Sciatic nerve (tissue), 2 donors: ENCODE measurements around the gene RAB30. TPM values are rescaled to one million over a fixed set of nuclear protein-coding genes. Genes with fewer than 3 reads are reported as not detected.

Experiments
- ATAC-seq: fragments of 200-7000 bp; cut with Tn5 transposase; one replicate; pipeline ENCODE4 v1.9.1; 2020; ENCODE audit warnings: mild to moderate bottlenecking, moderate library complexity
- DNase-seq: peaks from one replicate; pipeline ENCODE4 v3.0.0-alpha.2; 2020; ENCODE audit warnings: low spot score
- intact Hi-C: fragments of 100-400 bp; cut with DNase I; formaldehyde crosslinking; loops from one replicate; pipeline ENCODE4 v1.14.2; 2022
- total RNA-seq: library from RNA; stranded (reverse); fragmentation: NEBNext Ultra II Directional; extraction: Animal tissue kit (Norgen Biotek cat#: 25700); gene quantifications from one replicate; pipeline ENCODE4 v1.2.1, GENCODE V29; 2021
- donor health status: DM: no; HTN: no; CAD: no.
- donor health status: DM: no; HTN: no; CAD: no.

The RAB30 gene
- total RNA-seq, 1 donor from 2014 or later = 57.1 TPM

DNA sequence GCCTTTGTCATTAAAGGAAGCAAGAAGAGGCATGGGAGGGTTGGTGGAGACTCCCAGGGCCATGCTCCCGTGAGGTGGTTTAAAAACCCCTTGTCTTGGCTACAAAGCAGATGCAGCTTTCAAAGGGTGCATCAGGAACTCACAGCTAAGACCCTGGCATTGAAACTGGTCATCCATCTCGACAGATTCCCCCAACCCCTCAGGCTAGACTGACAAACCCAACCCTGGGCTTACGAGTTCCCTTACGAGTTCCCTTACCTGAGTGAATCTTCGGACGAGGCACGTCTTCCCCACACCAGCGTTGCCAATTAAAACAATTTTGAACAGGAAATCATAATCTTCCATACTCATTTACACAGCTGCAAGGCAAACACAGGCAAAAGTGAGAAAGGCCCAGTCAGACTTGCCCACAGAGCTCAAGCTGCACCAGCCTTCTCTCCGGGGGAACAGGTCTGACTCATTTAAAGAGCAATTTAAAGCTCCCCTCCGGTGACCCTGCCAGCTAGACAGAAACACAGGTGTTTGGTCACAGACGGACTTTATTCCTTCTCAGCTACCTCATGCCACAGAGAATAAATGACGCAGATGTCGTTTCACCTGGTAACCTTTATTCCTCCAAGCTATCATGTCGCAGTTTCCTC lies 74.6 kb downstream of the RAB30 start:
- intact Hi-C loops = no loop called here
- DNase-seq (no peak), ATAC-seq (no peak)

DNA sequence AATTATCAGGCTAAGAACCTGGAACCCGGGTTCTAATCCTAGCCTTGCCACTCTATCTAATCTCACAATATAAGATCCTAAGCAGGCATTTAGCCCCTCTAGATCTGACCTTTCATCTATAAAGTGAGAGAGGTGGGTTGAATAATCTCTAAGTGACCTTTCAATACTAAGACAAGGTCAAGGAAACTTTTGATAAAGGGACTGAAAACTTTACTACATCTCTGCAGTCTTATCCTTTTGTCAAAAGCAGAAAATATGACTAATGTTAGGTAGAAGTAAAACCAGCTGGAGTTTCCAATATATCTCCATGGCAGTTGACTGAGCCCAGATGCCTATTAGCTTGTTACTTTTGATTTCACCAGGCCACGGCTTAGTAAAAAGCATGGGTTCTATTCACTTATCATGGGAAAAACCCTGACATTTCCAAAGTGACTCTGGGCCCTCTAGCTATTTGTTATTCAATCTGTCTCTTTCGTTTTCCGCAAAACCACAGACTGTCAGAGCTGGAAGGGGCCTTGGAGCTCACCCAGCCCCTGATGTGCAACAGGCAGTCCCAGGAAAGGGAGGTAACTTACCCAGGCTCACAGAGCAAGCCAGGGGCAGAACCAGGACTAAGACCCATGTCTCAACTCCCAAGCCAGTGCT lies 75.8 kb downstream of the RAB30 start:
- no peak for DNase-seq
- intact Hi-C loops = no loop called here
- peak; percentile 72 for ATAC-seq

DNA sequence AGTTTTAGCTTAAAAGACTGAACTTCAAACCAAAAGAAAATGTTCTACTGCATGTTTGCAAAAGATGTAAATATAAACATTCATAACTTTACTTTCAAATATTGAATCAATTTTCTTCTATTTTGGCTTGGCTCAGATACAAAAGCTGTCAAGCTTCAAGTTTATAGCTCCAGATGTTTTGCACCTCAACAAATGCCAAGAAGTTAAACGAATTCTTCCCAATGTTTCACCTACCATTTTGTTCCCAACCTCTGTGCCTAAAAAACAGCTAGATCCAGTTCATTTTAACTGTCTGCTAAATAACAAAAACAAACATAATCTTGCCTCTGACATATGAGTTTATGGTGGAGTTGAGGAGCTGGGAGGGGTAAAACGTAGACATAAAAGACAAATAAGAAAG lies 76.5 kb downstream of the RAB30 start:
- ATAC-seq (no peak), DNase-seq (no peak)
- intact Hi-C loops = no loop called here

DNA sequence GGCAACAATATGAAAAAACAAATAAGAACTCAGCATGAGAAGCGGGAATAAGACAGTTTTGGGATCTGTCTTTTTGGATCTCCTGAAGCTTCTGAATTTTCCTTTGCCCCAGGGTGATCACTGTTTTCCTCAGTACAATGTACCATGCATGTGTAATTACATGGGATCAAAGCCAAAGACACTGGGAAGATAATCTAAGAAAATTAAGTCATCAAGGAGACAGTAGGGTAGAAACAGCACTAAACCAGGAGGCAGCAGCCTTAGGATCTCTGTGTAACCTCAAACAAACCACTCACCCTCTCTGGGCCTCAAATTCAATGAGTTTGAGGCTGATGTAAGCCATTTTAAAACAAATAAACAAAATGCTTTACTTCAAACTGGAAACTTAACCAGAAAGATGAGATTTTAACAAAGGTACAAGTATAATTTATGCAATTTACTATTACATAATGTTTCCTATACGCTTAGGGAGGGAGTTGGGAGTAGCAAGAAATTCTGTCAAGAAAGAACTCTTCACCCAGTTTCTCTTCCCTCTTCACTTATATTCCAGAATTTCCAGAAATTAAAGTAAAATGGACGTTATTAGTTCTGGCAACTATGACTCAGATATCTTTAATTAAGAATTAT lies 77.0 kb downstream of the RAB30 start:
- intact Hi-C loops = no loop called here
- ATAC-seq (no peak), DNase-seq (no peak)

DNA sequence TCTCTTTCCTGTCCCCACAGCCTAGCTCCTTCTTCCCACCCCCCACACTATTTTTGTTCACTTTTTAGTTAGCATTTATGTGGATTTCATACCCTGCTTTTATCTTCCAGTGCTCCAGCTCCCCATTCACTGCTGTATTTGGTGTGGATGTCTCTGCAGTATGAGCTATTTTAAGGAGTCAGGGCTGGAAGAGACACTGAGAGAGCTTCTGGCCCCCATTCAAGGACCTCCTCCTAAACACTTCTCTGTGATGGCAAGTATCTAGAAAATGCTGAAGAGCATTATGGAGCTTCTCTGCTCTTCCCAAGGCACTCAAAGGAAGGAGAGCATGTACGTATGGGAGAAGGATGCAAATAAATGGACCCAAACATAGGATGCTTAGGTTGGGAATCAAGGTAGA lies 79.5 kb downstream of the RAB30 start:
- ATAC-seq (no peak), DNase-seq (no peak)
- intact Hi-C loops = no loop called here

DNA sequence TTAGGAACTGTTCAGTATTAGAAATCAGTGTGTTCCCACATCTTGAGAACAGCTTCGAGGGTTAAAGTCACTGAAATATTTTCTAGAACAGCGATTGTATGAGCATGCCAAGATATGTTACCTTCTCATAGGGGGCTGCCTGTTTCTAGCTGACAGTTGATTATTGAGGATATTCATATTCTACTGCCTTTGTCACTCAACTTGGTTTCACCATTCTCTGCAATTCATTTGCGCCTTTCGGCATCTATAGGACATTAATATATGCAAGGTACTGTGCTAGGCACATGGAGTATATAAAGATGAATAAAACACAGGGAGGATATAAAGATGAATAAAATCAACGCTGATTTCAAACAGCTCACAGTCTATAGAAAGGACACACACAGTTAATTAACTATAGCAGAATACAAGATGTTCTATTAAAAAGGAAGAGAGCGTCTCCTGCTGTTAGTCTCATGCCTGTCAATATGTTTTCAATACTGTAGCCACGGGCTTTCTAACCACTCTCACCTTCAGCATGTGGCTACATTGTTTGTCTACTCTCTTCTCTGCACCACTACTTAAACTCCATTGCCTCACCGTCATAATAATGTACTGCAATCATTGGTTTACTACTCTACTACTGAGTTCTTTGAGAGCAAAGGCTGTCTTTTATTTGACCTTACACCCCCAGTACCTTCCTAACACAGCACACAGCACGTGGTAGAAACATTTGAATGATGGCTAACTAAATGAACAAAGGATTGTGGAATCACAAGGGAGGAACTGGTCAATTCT lies 81.9 kb downstream of the RAB30 start:
- intact Hi-C loops = no loop called here
- no peak for DNase-seq
- peak; percentile 19 for ATAC-seq

DNA sequence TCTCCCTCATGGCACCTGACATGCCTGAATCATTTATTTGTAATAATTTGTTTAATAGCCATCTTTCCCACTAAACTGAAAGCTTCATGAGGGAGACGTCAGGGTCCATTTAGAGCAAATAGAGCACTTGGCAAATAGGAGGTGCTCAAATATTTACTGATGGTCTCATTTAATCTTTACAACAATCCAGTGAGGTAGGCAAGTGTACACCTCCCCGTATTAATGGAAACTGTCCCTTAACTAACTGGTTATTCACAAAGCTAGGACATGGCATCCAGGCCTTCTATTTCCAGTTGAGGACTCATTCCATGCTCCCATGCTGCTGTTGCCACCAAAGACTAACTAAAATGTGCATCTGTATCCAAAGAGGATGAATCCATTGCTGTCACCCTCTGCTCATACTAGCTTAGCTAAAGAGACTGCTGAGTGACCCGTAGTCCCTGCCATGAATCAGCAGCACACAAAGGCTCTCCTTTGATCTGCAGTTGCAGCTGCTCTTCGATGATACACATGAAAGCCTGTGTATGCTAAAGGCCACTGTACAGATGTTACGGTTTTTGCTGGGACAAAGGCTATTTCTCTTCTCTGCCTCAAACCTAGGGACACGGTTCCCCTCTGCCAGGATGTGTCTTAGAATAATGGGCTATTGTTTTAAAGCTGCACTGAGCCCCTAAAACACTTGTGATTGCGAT lies 82.6 kb downstream of the RAB30 start:
- intact Hi-C loops = no loop called here
- peak; percentile 82 for ATAC-seq

DNA sequence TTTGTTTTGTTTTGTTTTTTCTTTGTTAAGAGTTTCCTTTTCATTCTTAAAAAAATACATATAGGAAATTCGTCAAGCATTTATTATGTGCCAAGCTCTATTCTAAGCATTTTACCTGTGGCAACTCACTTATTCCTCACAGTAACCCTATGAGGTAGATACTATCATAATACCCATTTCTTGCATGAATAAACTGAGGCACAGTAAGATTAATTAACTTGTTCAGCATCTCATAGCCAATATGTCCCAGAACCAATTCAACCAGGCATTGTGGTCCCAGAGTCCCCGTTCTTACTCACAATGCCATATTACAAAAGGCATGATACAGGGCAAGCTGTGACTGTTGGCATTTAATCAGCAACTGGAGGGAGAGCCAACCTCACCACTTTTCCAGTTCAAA lies 83.7 kb downstream of the RAB30 start:
- DNase-seq (no peak), ATAC-seq (no peak)
- intact Hi-C loops = no loop called here

More for the DNA sequence above, 82.6 kb downstream of the RAB30 start:
- no peak for DNase-seq

DNA sequence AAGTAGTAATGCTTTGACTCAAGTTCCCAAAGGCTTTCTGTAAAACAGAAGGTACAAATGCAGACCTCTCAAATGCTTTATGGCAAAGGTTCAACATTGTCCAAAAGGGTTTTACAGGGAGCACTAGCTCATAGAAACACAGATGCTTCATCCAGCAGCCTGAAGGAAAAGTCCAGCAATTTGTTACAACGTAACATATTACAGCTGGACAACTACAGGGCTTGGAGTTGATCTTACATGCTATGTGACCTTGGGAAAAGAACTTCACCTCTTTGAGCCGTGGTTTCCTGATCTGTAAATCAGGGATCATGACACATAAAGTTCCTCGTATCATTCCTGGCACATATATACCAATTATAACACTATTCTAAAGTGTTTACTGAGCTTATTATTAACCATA lies 85.3 kb downstream of the RAB30 start:
- intact Hi-C loops = no loop called here
- DNase-seq (no peak), ATAC-seq (no peak)

DNA sequence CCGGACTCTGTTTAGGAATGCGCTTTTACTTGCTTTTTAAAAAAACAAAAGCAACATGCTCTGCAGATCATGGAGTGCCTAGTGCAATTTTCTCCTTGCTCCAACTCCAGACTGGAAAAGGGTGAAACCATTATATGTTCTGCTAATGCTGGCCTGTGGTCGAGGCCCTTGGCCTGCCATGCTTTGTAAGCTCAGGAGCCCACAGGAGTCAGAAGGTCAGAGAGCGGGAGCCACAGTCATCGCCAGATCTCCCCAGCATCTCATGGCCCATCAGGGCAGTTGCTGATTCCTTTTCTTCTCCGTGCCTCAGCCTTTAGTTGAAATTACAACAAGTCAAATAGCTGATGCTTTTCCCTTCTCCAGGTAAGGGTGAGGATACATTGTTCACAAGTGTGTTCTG lies 89.8 kb downstream of the RAB30 start:
- DNase-seq (no peak), ATAC-seq (no peak)
- intact Hi-C loops = no loop called here

DNA sequence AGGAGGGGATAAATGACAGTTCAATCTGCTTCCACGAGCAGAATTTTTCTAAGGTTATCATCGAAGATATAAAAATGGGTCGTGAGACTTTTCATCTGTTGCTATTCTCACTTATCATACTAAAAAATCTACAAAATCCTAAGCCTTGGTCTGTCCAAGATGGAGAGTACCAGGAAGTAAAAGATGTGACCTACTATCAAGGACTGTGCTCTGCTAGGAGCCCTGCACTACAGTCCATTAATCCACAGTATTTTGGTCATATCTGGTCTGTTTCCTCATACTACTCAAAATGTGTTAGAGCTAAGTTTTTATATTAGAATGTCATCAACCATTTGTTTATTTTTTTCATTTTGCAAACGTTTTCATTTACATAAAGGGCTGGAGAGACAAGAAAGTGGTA lies 90.8 kb downstream of the RAB30 start:
- intact Hi-C loops = no loop called here
- DNase-seq (no peak), ATAC-seq (no peak)

DNA sequence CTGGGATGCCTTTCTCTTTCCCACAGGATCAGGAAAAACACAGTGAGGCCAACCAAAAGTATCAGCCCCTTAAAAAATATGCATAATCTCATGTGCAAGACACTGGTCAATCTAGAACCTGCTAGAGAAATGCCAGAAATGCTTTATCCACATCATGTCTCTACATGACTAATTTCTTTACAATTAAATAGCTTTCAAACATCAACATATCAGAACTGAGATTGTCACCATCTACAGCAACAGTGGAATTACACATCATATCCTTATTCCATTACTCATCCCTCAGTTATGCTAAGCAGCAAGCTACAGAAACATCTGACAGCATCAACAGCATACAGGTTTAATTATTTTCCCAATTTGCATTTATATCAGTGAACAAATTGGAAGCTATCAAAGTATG lies 91.4 kb downstream of the RAB30 start:
- intact Hi-C loops = no loop called here
- no peak for DNase-seq
- ATAC-seq = no peak

DNA sequence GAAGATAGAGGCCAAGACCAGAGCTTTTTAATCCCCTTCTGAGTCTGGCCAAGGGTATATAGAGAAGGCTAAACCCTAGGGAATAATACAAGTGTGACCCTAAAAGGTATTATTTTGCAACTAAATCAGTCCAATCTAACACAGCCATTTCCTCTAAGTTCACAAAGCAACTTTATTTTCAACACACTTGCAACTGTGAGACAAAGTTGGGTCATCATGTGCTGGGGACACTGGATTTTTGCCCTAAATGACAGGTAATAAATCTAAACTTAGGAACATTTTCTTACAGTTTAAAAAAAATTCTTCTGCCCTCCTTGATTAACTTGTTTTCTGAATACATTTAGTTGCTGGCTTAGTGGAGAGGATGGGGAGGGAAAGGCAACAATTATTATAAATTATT lies 91.9 kb downstream of the RAB30 start:
- intact Hi-C loops = no loop called here
- DNase-seq = no peak
- no peak for ATAC-seq

DNA sequence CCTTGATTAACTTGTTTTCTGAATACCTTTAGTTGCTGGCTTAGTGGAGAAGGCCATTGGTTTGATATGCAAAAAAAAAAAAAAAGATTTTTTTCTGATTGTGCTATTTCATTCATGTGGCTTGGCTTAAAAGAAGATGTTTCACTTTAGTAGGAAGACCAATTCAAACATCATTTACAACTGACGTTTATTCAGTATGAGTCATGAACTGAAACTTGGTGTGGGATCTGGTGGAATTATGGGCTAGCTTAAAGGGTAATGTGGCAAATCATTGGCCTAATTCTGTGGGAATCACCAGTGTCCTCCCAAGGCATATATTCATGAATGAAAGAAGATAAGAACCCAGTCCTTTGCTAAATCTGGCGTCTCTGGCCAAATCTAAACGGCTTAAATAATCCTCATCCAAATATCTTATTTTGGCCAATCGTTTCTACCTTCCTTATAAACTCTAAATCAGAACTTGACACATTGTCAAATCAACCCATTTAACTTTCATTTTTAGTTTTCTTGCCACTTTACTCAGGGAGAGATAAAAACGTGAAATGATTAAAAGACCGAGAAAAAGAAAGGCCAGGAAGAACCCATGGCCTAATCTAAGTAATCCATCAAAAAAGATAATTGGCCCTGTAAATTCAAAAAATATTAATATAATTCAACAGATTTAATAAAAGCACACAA lies 93.1 kb downstream of the RAB30 start:
- intact Hi-C loops = no loop called here
- DNase-seq = no peak
- no peak for ATAC-seq

DNA sequence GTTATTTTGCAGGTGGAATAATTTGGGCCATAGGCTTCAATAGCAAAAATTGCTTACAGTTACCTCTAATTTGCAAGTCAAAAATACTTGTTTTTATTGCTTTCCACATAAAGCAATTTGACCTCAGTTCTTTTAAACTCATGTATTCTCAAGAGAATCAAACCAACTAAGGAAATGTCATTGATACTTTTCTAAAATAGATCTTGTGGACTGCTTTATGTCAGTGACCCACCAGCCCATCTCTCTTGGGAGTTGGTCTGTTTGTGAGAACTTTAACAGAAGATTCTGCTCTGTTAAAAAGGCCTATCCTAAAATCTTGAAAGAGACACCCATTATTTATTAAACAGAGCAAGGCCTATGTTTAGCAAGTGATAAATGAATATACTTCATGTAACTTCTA lies 94.9 kb downstream of the RAB30 start:
- intact Hi-C loops = no loop called here
- DNase-seq = no peak
- no peak for ATAC-seq

DNA sequence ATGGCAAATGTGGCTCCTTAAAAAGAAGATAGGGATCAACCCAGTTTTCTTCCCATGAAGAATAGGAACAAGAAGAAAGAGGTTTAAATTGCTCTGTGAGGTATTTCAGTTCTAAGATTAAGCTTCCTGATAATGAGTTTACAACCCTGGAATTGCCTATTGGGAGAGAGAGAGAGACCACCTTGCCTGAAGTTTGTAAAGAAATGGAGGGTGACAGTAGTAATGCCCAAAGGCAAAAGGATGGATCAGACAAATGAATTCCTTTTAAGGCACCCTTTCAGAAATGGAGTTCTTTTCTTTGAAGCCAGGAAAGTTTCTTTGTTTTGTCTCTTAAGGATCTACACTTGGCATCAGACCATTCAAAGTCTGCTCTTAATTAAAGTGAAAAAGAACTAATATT lies 95.8 kb downstream of the RAB30 start:
- intact Hi-C loops = no loop called here
- DNase-seq = no peak

DNA sequence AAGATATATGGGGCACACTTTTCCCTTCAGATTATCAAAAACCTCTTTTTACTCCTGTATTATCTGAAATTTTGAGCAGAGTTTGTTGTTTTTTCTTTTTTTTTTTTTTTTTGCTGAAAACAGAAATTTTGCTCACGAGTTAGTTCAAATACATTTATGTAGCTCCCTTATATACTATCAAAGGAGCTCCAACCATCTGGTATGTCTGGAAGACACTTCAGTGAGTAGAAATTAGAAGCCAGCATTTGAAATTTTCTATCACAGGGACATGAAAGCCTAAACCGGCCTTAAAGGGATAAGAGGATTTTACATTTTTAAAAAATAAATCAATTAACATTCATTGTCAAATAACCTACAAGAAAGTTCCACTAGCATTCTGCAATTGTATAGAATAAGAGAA lies 96.8 kb downstream of the RAB30 start:
- ATAC-seq = no peak
- intact Hi-C loops = no loop called here
- no peak for DNase-seq

More for the DNA sequence above, 95.8 kb downstream of the RAB30 start:
- no peak for ATAC-seq

DNA sequence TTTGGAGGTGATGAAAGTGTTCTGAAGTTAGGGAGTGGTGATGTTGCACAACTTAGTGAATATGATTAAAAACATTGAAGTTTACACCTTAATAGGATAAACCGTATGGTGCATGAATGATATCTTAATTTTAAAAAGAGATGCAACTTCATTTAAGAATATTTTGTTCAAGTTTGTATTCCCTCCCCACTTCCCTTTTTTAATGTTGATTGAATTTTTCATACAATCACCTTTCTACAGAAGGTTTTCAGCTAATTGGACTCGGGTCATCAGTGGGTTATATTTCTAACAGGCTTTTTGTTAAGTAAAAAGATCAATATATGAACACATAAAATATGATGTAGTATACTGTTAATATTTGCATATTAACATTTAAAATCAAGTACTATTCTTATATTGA lies 97.6 kb downstream of the RAB30 start:
- no peak for DNase-seq
- intact Hi-C loops = no loop called here
- no peak for ATAC-seq

DNA sequence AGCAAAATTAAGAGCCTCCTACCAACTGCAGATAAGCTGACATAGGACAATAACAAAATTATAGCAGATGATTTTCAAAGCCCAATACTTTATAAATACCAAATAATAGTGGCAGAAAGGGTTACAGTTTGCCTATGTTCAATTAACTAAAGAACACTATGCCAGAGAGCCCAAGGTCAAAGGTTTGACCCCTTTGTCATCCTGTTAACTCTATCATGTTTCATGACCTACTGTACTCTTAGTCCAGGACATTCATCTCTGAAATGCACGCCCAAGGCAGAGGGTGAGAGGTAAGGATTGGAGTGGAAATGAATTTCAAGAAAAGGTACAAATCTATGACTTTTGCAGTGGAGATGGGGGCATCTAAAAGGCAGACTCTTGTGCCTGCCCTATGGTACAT lies 99.6 kb downstream of the RAB30 start:
- intact Hi-C loops = no loop called here

More for the DNA sequence above, 99.6 kb downstream of the RAB30 start:
- ATAC-seq (no peak), DNase-seq (no peak)
